ENCODE measurements around the gene IRF6. TPM values are rescaled to one million over a fixed set of nuclear protein-coding genes. Genes with fewer than 3 reads are reported as not detected.

Gene IRF6
- total RNA-seq, 1 donor from 2014 or later, result 28.2 TPM

GRCh38 chr1:209815490-209815889, 9.5 kb upstream of the IRF6 start:
- Mint-ChIP-seq H3K27ac (peak overlapping the region; percentile 92), H3K36me3 (no peaks in the 10 kb centered on the region), H3K27me3 (peaks cover 3% of the 10 kb centered on the region), H3K9me3 (no peaks in the 10 kb centered on the region), H3K4me3 (no peak overlapping the region), H3K4me1 (ENCODE audit: unreplicated experiment) (peaks cover 7% of the 10 kb centered on the region)
- TF ChIP-seq, protein P1, sequence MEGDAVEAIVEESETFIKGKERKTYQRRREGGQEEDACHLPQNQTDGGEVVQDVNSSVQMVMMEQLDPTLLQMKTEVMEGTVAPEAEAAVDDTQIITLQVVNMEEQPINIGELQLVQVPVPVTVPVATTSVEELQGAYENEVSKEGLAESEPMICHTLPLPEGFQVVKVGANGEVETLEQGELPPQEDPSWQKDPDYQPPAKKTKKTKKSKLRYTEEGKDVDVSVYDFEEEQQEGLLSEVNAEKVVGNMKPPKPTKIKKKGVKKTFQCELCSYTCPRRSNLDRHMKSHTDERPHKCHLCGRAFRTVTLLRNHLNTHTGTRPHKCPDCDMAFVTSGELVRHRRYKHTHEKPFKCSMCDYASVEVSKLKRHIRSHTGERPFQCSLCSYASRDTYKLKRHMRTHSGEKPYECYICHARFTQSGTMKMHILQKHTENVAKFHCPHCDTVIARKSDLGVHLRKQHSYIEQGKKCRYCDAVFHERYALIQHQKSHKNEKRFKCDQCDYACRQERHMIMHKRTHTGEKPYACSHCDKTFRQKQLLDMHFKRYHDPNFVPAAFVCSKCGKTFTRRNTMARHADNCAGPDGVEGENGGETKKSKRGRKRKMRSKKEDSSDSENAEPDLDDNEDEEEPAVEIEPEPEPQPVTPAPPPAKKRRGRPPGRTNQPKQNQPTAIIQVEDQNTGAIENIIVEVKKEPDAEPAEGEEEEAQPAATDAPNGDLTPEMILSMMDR (conservative IDR thresholded peaks at IDR 0.05), result no peak
- DNase-seq (ENCODE audit: extremely low spot score, unreplicated experiment), result no peak

GRCh38 chr1:209813902-209814301, 8.0 kb upstream of the IRF6 start:
- H3K4me1 Mint-ChIP-seq (ENCODE audit: unreplicated experiment), result peaks cover 7% of the 10 kb centered on the region

DNA sequence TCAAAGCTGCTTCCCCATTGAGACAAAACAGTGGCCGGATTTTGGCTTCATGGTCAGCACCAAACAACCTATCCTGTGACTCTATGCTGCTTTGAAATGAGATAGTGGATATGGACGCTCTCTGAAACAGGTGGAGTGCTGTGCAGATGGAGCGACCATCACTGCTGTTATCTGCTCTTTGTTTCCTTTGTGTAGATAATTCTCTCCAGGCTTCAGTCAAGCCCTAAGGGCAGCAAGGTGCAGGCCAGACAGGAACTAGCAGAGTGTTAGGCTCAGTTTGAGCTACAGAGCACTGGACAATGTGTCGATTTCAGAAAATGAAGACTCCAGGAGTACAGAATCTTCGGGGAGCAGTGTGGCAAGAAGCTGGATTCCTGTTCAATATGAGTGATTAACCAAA, 4.8 kb upstream of the IRF6 start:
- no peak overlapping the region for H3K27ac Mint-ChIP-seq
- H3K4me1 Mint-ChIP-seq (ENCODE audit: unreplicated experiment), result peaks cover 12% of the 10 kb centered on the region
- TF ChIP-seq, protein P1 (conservative IDR thresholded peaks at IDR 0.05), result no peak
- peaks cover 10% of the 10 kb centered on the region for H3K27me3 Mint-ChIP-seq
- no peaks in the 10 kb centered on the region for H3K9me3 Mint-ChIP-seq
- no peaks in the 10 kb centered on the region for H3K36me3 Mint-ChIP-seq
- no peak for DNase-seq (ENCODE audit: extremely low spot score, unreplicated experiment)
- H3K4me3 Mint-ChIP-seq, result no peak overlapping the region

More at GRCh38 chr1:209813902-209814301, 8.0 kb upstream of the IRF6 start:
- DNase-seq (ENCODE audit: extremely low spot score, unreplicated experiment), result no peak
- Mint-ChIP-seq H3K27ac (no peak overlapping the region), H3K27me3 (peaks cover 4% of the 10 kb centered on the region), H3K4me3 (no peak overlapping the region), H3K9me3 (no peaks in the 10 kb centered on the region), H3K36me3 (no peaks in the 10 kb centered on the region)
- TF ChIP-seq, protein P1 (conservative IDR thresholded peaks at IDR 0.05), result no peak

GRCh38 chr1:209809611-209810010, 3.7 kb upstream of the IRF6 start:
- H3K27ac Mint-ChIP-seq, result no peak overlapping the region
- no peaks in the 10 kb centered on the region for H3K36me3 Mint-ChIP-seq
- H3K9me3 Mint-ChIP-seq, result no peaks in the 10 kb centered on the region
- H3K4me1 Mint-ChIP-seq (ENCODE audit: unreplicated experiment), result peaks cover 11% of the 10 kb centered on the region
- no peak for DNase-seq (ENCODE audit: extremely low spot score, unreplicated experiment)
- no peak overlapping the region for H3K4me3 Mint-ChIP-seq
- peaks cover 18% of the 10 kb centered on the region for H3K27me3 Mint-ChIP-seq
- TF ChIP-seq, protein P1 (conservative IDR thresholded peaks at IDR 0.05), result no peak

- no peak for DNase-seq (ENCODE audit: extremely low spot score, unreplicated experiment)
- H3K36me3 Mint-ChIP-seq, result no peaks in the 10 kb centered on the region
- H3K9me3 Mint-ChIP-seq, result no peaks in the 10 kb centered on the region
- H3K27me3 Mint-ChIP-seq, result peaks cover 28% of the 10 kb centered on the region
- no peak overlapping the region for H3K4me3 Mint-ChIP-seq
- peak overlapping the region; percentile 19 for H3K27ac Mint-ChIP-seq
- TF ChIP-seq, protein P1 (conservative IDR thresholded peaks at IDR 0.05), result no peak
- peaks cover 11% of the 10 kb centered on the region for H3K4me1 Mint-ChIP-seq (ENCODE audit: unreplicated experiment)
Observed at GRCh38 chr1:209808059-209808581, 2.2 kb upstream of the IRF6 start.

GRCh38 chr1:209807509-209807908, 1.6 kb upstream of the IRF6 start:
- Mint-ChIP-seq H3K4me3 (peak overlapping the region; percentile 66), H3K27ac (peak overlapping the region; percentile 79), H3K27me3 (peaks cover 28% of the 10 kb centered on the region), H3K9me3 (no peaks in the 10 kb centered on the region), H3K4me1 (ENCODE audit: unreplicated experiment) (peaks cover 11% of the 10 kb centered on the region), H3K36me3 (no peaks in the 10 kb centered on the region)
- TF ChIP-seq, protein P1 (conservative IDR thresholded peaks at IDR 0.05), result no peak
- DNase-seq (ENCODE audit: extremely low spot score, unreplicated experiment), result no peak
